Heart left ventricle (tissue), 16 donors: ENCODE data around the gene NR3C1. TPM values are rescaled to one million over a fixed set of nuclear protein-coding genes. Genes with fewer than 3 reads are reported as not detected.
A peak's percentile ranks its signal among the peaks of the same experiment; 100 is the strongest.

Source experiments
- ATAC-seq, 4 donors: fragments of 200-7000 bp; cut with Tn5 transposase; one replicate each; pipeline ENCODE4 v1.9.1; 2020 to 2022; ENCODE audit warnings: moderate library complexity in 4 of 4, mild to moderate bottlenecking in 3 of 4, moderate number of reproducible peaks in 1 of 4
- DNase-seq, 5 donors: peaks; one replicate each; pipeline ENCODE4 v3.0.0-alpha.2; 2020
- H3K27ac ChIP-seq, 12 donors: fragments of 200-600 bp; sonication (generic) in 4 of 12; one replicate each; pipeline versions ENCODE4 v1.5.0 to v1.8.0; 2016 to 2022; ENCODE audit warnings: mild to moderate bottlenecking in 2 of 12
- H3K27me3 ChIP-seq, 9 donors: fragments of 200-600 bp; sonication (generic) in 2 of 9; one replicate each; pipeline versions ENCODE4 v1.5.1 to v1.8.0; 2016 to 2022; ENCODE audit warnings: mild to moderate bottlenecking in 3 of 9
- H3K36me3 ChIP-seq, 9 donors: fragments of 200-600 bp; sonication (generic) in 2 of 9; one replicate each; pipeline versions ENCODE4 v1.5.0 to v1.8.0; 2018 to 2022; ENCODE audit warnings: mild to moderate bottlenecking in 2 of 9
- H3K4me1 ChIP-seq, 12 donors: fragments of 200-600 bp; sonication (generic) in 4 of 12; one replicate each; pipeline versions ENCODE4 v1.5.0 to v1.8.0; 2016 to 2022; ENCODE audit warnings: mild to moderate bottlenecking in 3 of 12
- H3K4me3 ChIP-seq, 12 donors: fragments of 200-600 bp; sonication (generic) in 4 of 12; one replicate each; pipeline versions ENCODE4 v1.5.0 to v1.8.0; 2017 to 2022; ENCODE audit warnings: mild to moderate bottlenecking in 9 of 12, moderate library complexity in 4 of 12
- H3K9me3 ChIP-seq, 12 donors: fragments of 200-600 bp; sonication (generic) in 4 of 12; one replicate each; pipeline versions ENCODE4 v1.5.0 to v1.8.0; 2016 to 2022; ENCODE audit warnings: mild to moderate bottlenecking in 1 of 12
- POLR2A ChIP-seq, 2 donors: fragments of 450-650 bp; IDR thresholded peaks; one replicate each; pipeline ENCODE4 v1.6.1; 2017; ENCODE audit warnings: antibody characterized with exemption in 2 of 2, mild to moderate bottlenecking in 2 of 2, moderate library complexity in 2 of 2
- WGBS, 4 donors: extraction: QIAGEN DNeasy Blood & Tissue Kit in 2 of 4; methylation state at CpG; one replicate each; pipeline versions ENCODE4 v1.1.5 to v1.1.7; 2013 to 2018; 5-methylcytosine and 5-hydroxymethylcytosine counted together
- intact Hi-C, 10 donors: fragments of 100-400 bp; cut with DNase I; formaldehyde crosslinking; loops; one replicate each; pipeline versions ENCODE4 v1.11.1 to v1.14.2; 2022
- polyA plus RNA-seq, 2 donors: library from polyadenylated mRNA; stranded (reverse); fragments of 200-250 nt; gene quantifications; one replicate each; pipeline ENCODE4 v1.2.3, GENCODE V29; 2013
- total RNA-seq, 9 donors: library from RNA; depleted of rRNA in 2 of 9; stranded (reverse); fragments of >200 nt in 2 of 9; fragmentation: NEBNext Ultra II Directional in 3 of 9; extraction: Animal tissue kit (Norgen Biotek cat#: 25700) in 3 of 9; gene quantifications; one replicate each; pipeline versions ENCODE4 v1.1.0 to v1.2.4, GENCODE V29; 2016 to 2023
- TF ChIP-seq, protein P1 (sequence below), 12 donors: fragments of 200-600 bp; sonication (generic) in 4 of 12; IDR thresholded peaks; one replicate each; pipeline versions ENCODE4 v1.5.0 to v1.8.0; 2018 to 2022; ENCODE audit warnings: antibody characterized with exemption in 12 of 12, mild to moderate bottlenecking in 5 of 12
- donor health status: ischemic (EF 13 %, LVEDD 7.1; RV severe dilation, severe dysfunction).
- donor health status: healthy with polysubstance abuse.
- donor health status: DM: no; HTN: yes; CAD: no.
- donor health status: DM: no; HTN: no; CAD: no.
- donor health status: ischemic (EF 25% LVEDD 6.9; RV normal size, moderate dysfunction).
- donor health status: ischemic (EF 25% LVEDD 5.7; RV mildly dilated, moderate dysfunction).
- donor health status: healthy.
- donor health status: DM: yes; HTN: yes; CAD: no.
- donor health status: ischemic (EF 35%, LVEDD 5.7; RV mildly dilated, moderate dysfunction).
- donor health status: nonischemic (EF 11% LVEDD 7.7; RV severe dilation, severe dysfunction).
- donor health status: DM: yes; HTN: yes; CAD: no.
- donor health status: PGD.
- donor health status: ischemic (EF 29% LVEDD 5.4; RV normal size, mild dysfunction).
- donor health status: nonischemic (EF 23%, LVEDD 6.1; RV moderate dilation, normal function).

The NR3C1 gene
- total and polyA plus RNA-seq, 11 donors: 10.4 to 73.7 (median 45.3) TPM

DNA sequence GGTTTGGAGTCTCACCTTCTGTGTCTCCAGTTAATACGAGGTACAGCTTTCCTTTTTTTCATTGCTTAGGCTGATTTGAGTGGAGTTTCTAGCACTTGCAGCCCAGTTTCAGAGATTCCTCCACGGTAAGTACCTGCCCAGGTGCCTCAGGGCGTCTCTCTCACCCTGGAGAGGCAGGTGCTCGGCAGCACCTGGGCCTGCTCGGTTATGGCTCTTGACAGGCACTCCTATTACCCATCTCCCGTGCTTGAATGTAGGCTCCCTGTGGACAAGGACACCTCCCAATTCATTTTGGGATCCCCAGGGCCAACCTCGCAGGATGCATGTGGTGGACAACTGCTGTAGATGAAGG is 144.3 kb downstream of the NR3C1 start:
- no peaks in the 10 kb centered on the region for H3K27me3 ChIP-seq
- no peaks in the 10 kb centered on the region for H3K4me1 ChIP-seq
- H3K36me3 ChIP-seq: no peaks in the 10 kb centered on the region
- ATAC-seq: no peak
- H3K27ac ChIP-seq: no peak overlapping the region
- 87 to 99% (median 93%) methylated on average over 3 to 7 of the region's 7 CpGs for WGBS, 4 donors
- H3K4me3 ChIP-seq: no peak overlapping the region
- peak in 1 of 5 donors; percentile 27 for DNase-seq
- intact Hi-C loops: no loop called here
- H3K9me3 ChIP-seq: no peaks in the 10 kb centered on the region
- TF ChIP-seq, protein P1, sequence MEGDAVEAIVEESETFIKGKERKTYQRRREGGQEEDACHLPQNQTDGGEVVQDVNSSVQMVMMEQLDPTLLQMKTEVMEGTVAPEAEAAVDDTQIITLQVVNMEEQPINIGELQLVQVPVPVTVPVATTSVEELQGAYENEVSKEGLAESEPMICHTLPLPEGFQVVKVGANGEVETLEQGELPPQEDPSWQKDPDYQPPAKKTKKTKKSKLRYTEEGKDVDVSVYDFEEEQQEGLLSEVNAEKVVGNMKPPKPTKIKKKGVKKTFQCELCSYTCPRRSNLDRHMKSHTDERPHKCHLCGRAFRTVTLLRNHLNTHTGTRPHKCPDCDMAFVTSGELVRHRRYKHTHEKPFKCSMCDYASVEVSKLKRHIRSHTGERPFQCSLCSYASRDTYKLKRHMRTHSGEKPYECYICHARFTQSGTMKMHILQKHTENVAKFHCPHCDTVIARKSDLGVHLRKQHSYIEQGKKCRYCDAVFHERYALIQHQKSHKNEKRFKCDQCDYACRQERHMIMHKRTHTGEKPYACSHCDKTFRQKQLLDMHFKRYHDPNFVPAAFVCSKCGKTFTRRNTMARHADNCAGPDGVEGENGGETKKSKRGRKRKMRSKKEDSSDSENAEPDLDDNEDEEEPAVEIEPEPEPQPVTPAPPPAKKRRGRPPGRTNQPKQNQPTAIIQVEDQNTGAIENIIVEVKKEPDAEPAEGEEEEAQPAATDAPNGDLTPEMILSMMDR (IDR thresholded peaks at IDR 0.05): no peak
- TF ChIP-seq POLR2A (IDR thresholded peaks at IDR 0.05): no peak

DNA sequence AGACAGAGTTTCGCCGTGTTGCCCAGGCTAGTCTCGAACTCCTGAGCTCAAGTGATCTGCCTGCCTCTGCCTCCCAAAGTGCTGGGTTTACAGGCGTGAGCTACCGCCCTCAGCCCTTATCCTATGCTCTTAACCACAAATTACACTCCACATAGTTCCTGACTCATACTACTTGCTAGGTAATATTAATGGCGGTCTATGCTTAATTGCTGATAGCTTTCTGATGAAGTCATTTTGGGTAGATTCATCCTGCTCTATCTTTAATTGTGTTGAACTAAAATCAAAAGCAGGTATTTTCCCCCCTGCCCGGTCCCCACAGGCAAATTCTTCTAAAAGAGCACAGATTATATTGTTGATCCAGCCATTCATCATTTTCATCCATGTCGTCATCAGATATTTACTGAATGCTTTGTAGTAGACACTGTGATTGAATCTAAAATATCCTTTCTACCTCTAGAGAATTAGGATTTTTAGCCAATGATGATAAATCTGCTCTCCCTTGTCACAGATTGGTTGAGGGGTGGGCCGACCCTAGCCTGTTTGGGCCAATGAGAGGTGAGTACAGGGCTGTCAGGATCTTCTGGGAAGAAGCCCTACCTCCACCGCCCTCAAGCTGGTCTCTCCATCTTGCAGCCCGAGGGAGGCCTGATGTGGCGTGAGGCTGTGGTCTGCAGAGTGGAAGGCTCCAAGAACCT is 144.8 kb downstream of the NR3C1 start:
- H3K4me3 ChIP-seq: no peak overlapping the region
- no peaks in the 10 kb centered on the region for H3K9me3 ChIP-seq
- intact Hi-C loops: no loop called here
- no peak for ATAC-seq
- no peak for DNase-seq
- H3K4me1 ChIP-seq: no peaks in the 10 kb centered on the region
- no peak for TF ChIP-seq POLR2A (IDR thresholded peaks at IDR 0.05)
- TF ChIP-seq, protein P1 (IDR thresholded peaks at IDR 0.05): no peak
- H3K27me3 ChIP-seq: no peaks in the 10 kb centered on the region
- no peak overlapping the region for H3K27ac ChIP-seq
- 97 to 99% (median 98%) methylated on average over 12 of the region's 12 CpGs for WGBS, 4 donors
- H3K36me3 ChIP-seq: no peaks in the 10 kb centered on the region

DNA sequence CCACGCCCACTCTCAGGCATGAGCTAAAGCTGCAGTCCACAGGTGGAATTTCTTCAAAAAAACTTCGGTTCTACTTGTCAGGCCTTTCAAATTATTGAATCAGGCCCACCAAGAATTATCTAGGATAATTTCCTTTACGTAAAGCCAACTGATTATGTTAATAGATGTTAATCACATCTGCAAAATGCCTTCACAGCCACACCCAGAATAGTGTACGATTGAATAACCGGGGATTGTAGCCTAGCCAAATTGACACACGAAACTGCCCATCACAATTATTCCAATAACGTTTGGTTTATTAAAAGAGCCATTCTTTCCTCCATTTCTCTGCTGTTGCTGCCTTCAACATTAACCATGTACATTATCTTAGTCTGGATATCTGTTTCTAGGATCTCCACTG is 148.7 kb downstream of the NR3C1 start:
- WGBS, 4 donors: 71 to 85% (median 81%) methylated on average over 7 of the region's 7 CpGs
- TF ChIP-seq, protein P1 (IDR thresholded peaks at IDR 0.05): no peak
- TF ChIP-seq POLR2A (IDR thresholded peaks at IDR 0.05): no peak
- no peaks in the 10 kb centered on the region for H3K9me3 ChIP-seq
- ATAC-seq: no peak
- intact Hi-C loops: no loop called here
- no peak overlapping the region for H3K4me3 ChIP-seq
- H3K27me3 ChIP-seq: no peaks in the 10 kb centered on the region
- DNase-seq: no peak
- H3K36me3 ChIP-seq: no peaks in the 10 kb centered on the region
- H3K27ac ChIP-seq: no peak overlapping the region
- peaks cover 0 to 8% (median 0%) of the 10 kb centered on the region in 12 donors for H3K4me1 ChIP-seq

DNA sequence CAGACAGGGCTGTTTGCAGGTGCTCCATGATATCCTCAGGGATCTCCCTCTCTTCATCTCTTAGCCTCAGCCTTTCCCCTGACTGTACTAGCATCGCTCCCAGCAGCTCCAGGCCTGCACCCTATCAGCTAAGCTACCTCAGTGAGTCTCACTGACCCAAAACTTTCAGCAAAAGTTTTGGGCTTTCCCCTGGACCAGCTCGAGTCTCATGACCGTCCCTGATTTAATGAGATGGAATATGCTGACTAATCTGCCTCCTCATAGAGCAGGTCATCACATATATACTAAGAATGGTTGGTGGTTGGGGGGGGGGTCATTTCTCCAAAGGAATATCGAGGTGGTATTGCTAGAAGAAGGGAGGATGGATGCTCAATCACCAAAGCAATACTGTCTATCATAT is 151.5 kb downstream of the NR3C1 start:
- Histone ChIP-seq H3K27me3 (no peaks in the 10 kb centered on the region), H3K36me3 (no peaks in the 10 kb centered on the region), H3K4me3 (no peak overlapping the region), H3K27ac (no peak overlapping the region), H3K9me3 (no peaks in the 10 kb centered on the region), H3K4me1 (peaks cover 0 to 21% (median 1%) of the 10 kb centered on the region in 12 donors)
- DNase-seq (no peak), ATAC-seq (no peak)
- WGBS, 4 donors: 88 to 98% (median 96%) methylated on average over 4 of the region's 4 CpGs
- intact Hi-C loops: no loop called here
- TF ChIP-seq, protein P1 (IDR thresholded peaks at IDR 0.05): no peak
- TF ChIP-seq POLR2A (IDR thresholded peaks at IDR 0.05): no peak
